ENCODE measurements around the gene QSER1.

DNA sequence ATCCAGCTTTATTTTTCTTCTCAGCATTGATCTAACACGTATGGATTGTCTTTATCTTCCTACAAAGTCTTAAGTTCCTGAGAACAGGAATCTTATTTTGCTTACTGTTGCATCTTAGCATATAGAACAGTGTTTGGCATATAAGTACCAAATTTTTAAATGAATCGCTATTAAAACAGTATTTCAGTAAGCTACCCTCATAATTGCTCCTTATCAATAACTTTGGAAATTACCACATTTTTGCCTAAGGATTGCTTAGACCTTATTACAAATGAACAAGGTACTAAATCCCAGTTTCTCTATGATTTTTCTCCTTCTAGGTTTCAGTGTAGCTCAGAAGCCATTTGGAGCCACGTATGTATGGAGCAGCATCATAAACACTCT is 132.7 kb downstream of the QSER1 start:
- TF ChIP-seq, protein P1, sequence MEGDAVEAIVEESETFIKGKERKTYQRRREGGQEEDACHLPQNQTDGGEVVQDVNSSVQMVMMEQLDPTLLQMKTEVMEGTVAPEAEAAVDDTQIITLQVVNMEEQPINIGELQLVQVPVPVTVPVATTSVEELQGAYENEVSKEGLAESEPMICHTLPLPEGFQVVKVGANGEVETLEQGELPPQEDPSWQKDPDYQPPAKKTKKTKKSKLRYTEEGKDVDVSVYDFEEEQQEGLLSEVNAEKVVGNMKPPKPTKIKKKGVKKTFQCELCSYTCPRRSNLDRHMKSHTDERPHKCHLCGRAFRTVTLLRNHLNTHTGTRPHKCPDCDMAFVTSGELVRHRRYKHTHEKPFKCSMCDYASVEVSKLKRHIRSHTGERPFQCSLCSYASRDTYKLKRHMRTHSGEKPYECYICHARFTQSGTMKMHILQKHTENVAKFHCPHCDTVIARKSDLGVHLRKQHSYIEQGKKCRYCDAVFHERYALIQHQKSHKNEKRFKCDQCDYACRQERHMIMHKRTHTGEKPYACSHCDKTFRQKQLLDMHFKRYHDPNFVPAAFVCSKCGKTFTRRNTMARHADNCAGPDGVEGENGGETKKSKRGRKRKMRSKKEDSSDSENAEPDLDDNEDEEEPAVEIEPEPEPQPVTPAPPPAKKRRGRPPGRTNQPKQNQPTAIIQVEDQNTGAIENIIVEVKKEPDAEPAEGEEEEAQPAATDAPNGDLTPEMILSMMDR (conservative IDR thresholded peaks at IDR 0.05) = no peak
- no peak for TF ChIP-seq ZFX (IDR thresholded peaks at IDR 0.05)
